GM18858 (cell line): ENCODE data around the gene CEP152.

Source experiments
- ATAC-seq: cut with Tn5 transposase; IDR thresholded peaks from one replicate; pipeline ENCODE4 v1.9.1; 2021; ENCODE audit not compliant: unreplicated experiment

CEP152 gene

GRCh38 chr15:48774484-48774883 is 36.4 kb downstream of the CEP152 start:
- ATAC-seq, result no peak

DNA sequence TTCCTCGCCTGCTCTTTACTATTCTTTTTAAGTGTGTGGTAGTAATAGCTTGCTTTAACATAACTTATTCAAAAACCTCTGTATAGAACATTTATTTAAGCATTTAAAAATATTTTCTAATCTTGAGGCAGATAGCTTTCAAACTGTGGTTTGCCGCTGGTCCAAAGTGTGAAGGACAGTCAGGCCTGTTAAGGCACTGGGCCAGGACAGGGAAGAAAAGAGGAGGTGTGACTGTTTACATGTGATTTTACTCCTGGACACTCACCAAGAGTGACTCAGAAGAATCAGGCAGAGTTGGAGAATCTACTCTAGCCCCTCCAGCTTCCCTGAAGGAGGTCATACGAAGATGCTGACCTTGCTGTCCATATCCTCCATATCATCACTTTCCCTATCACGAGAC is 44.7 kb downstream of the CEP152 start:
- ATAC-seq, result no peak

DNA sequence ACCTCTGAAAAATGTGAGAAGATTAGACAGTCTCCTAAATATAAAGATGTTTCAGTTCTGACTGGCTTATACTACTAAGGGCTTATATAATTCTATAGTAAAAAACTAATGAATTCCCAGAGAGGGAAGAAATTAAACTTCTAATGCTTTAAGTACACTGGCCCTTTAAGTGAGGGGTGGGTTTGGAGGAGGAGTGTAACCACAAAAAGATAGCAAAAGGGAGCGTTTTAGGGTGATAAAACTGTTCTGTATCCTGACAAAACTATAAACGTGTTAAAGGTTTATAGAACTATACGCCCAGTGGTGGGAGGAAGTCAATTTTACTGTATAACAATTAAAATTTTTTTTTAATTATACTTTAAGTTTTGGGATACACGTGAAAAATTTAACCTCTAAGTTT is 45.8 kb downstream of the CEP152 start:
- no peak for ATAC-seq

DNA sequence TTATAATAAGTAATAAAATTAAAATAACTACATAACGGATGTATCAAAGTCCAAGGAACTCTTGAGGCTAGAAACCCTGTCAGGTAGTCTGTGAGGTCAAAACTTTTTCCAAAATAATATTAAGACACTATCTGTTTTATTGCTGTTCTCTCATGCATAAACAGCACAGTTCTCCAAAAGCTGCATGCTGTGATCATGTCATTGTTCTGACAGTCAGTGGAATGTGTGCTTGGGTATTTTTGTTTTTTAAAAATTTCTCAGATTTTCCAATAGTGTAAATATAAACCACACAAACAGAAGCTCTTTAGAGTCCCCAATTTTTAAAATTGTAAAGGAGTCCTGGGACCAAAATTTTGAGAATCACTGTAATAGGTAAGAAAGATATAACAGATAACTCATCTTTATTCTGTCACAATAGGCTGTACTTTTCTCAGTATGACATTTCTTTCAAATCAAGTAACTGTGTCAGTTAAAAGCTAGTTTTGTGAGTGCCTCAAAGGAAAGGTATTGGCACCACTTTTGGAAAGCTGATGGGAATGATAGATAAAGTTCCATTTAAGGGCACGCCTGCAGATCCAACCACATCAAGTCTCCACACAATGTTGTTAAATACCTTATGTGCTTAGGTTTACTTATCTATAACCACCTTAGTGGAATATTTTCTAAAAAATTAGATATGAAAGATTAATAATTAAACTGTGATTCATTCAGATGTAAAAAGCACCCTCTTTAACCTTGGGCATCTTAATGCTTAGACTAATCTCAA is 49.3 kb downstream of the CEP152 start:
- no peak for ATAC-seq

GRCh38 chr15:48759921-48760320 is 50.9 kb downstream of the CEP152 start:
- no peak for ATAC-seq

DNA sequence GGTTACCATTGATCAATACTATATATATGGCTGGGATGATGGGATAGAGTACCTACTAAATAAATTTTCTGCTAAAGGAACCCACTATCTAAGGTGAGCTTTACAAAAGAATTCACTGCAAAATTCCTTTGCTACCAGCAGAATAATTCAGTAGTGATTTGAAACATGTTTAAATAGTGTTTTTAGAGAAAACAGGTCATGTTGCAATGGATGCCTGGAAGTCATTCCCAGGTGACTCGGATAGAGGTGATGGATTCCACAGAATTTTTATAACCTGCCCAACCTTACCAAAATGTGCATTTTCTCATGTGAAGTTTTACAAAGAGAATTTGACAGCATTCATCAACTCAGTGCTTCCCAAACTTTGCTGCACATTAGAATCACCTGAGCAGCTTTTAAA is 53.2 kb downstream of the CEP152 start:
- ATAC-seq, result no peak

DNA sequence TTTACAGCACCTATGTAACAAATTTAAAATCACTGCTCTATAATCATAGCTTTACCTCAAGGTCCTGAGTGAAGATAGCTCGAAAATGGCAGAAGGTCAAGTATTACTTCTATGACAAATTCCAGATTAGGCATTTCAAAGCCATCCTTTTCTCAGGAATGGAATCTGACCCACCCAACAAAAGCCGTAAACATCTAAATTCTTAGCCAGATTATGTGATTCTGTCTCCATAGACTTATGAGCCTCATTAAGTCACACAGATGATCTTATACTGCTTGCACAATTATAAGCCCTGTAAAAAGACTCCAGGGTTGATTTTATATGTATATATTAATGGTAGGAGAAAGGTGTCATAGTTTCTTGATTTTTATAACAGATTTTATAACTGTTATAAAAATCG is 56.9 kb downstream of the CEP152 start:
- no peak for ATAC-seq

DNA sequence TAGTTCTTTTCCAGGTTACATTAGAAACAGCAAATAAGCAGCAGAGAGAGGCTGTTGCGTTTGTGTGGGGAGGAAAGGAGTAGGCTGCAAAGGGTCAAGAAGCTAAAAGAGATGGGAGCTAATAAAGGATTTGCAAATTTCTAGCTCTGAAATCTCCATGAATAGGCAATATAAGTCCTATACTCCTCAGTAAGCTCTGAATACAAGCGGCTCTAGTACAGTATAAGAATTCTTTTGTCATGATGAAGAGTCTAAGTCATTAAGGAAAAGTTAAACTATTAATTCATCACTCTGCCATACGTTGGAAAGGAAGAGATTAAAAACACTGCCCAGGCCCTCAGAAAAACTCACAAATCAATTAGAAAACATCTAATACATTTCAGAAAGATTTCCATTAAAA is 59.3 kb downstream of the CEP152 start:
- ATAC-seq, result no peak

DNA sequence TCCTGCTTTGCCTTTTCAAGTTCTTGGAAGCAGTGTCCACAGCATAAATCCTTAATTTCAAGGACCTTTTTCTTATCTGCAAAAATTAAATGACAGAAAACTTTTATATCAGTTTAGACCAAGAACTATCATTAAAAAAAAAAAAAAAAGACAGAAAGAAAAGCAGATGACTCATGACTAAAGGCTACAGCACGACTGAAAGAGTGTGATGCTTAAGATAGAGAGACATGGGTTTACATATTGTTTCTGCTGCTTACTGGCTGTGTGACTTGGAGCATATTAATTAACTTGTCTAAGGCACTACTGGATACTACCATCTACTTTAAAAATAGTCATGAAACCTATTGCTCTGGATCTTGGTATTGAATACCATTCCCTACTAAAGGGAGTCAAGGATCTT is 62.3 kb downstream of the CEP152 start:
- no peak for ATAC-seq

DNA sequence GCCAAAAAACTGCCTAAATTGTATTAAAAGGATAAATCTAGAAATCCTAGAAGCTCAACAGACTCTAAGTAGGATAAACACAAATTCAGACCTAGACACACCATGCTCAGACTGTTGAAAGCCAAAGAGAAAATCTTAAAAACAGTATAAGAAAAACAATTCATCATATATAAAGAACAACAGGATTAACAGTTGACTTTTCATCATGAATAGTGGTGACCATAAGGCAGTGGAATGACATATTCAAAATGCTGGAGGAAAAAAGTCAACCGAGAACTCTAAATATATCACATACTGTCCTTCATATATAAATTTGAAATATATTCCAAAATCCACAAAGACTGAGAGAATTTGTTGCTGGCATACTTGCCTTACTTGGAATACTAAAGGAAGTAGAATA is 77.3 kb downstream of the CEP152 start:
- no peak for ATAC-seq

GRCh38 chr15:48730506-48730905 is 80.4 kb downstream of the CEP152 start:
- no peak for ATAC-seq

- no peak for ATAC-seq
Observed at GRCh38 chr15:48723969-48724368, 86.9 kb downstream of the CEP152 start.

GRCh38 chr15:48722764-48723661 is 87.9 kb downstream of the CEP152 start:
- no peak for ATAC-seq

DNA sequence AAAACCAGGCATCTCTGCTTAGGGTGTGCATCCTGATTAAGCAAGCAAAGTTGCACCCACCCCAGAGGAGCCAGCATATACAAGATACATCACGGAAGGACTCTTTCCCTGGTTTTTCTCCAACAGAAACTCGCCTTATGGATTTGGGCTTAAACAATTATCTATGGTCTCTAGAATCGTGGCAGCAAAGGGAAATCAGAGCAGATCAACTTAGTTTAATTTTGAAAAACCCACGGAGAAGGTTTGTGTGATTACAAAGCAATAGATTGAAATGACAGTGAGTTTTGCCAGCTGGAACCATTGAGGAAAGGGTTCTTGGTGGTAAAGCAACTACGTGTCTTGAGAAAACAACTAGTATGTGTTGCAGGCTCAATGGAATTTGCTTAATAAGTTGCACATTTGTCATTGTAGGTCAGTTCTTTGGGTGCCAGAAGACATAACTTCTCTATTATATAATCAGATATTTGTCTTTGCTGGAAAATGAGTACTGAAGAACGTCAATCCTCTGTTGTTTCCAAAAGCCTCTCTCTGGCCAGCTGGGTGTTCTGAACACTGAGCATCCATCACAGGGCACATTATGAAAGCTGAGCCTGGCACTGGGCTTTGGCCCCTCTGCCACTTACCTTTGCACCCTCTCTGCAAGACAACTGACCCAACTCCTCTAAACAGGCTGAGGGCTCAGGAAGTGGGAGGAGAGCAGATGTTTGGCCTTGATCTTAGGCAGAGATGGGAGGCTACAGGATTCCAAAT is 89.6 kb downstream of the CEP152 start:
- no peak for ATAC-seq

DNA sequence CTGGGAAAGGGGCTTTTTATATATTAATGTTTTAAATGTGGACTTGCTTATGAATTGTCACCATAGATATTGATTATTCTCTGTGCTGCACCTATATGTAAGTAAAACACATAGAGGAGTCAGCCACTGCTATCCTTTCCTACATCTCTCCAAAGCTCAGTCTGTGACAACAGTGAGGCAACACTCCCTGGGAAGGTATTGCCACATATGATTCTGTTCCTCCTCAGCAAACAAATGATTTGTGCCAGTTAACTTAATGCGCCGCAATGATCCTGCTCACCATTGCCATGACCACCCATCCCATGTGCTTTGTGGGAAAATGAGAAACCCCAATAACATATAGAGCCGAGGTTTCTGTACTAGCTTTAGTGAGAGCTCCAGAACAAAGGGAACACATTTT is 90.2 kb downstream of the CEP152 start:
- ATAC-seq, result no peak

DNA sequence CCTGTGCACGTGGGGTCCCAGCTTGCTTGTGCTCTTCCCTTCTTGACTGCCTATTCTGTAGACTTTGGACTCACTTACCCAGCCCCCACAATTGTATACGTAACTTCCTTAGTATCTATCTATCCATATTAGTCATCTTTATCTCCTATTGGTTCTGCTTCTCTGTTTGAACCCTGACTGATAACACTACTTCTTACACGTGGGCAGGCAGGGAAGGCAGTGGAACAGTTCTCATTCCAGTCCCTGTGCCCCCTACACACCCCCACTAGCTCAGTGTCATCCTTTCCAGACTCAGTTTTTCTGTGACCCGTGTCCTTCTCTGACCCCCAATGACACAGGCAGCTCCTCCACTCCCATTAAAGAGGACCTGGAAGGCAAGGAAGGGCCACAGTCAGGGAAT is 91.2 kb downstream of the CEP152 start:
- ATAC-seq, result no peak

DNA sequence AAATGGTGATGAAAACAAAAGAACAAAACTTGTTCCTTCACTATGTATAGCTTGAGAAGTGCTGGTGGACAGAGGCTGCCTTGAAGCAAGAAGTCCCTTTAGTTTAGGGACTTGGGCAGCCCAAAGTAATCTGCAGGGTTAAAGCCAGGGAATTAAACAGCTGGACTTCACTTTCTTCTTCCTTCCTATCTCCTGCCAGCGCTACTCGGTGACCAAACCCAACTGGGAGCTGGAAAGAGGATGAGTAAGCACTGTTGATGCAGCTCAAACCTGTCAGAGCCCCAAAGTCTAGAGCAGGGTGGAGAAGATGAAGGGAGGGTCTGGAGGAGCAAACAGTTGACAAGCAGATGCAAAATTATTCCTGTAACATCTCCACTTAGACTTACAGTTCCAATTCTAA is 92.2 kb downstream of the CEP152 start:
- ATAC-seq, result no peak

- no peak for ATAC-seq
Observed at GRCh38 chr15:48717458-48717857, 93.4 kb downstream of the CEP152 start.

DNA sequence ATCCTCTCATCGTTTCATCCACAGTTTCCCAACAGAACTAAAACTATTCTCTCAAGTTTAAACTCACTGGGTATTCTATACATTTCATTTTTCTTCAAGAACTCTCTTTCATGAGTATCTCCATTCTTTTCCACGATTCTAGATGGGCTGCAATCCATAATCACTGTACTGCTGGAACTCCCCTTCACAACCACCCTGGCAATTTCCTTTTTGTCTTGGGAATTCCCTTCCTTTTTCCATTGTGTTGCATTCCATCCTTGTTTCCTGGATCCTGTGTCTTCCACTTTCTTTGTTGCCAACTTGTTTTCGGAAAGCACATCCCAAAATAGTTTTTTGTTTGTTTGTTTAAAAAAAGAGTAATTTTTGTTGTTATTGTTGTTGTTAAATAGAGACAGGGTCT is 98.3 kb downstream of the CEP152 start:
- no peak for ATAC-seq

GRCh38 chr15:48710952-48711495 is 99.8 kb downstream of the CEP152 start:
- no peak for ATAC-seq

GRCh38 chr15:48708641-48709040 is 102.2 kb downstream of the CEP152 start:
- no peak for ATAC-seq
